Panc1 (cell line): ENCODE data around the gene GFRA1. TPM values are rescaled to one million over a fixed set of nuclear protein-coding genes. Genes with fewer than 3 reads are reported as not detected.

Experiments used
- ATAC-seq: fragments of 200-7000 bp; cut with Tn5 transposase; 2 replicates; pipeline ENCODE4 v1.9.1; 2020; ENCODE audit warnings: mild to moderate bottlenecking, moderate library complexity
- BruUV-seq: library from RNA; stranded (reverse); fragments of 400-500 nt; replicated peaks from 2 replicates; lab custom pipeline; 2021; lab: Mats Ljungman, UMichigan
- CTCF ChIA-PET: fragments of 300-600 bp; sonication (Branson Sonifier 250); formaldehyde crosslinking; loops from one replicate; lab custom pipeline; 2022; ENCODE audit warnings: antibody characterized with exemption; lab: Charles Lee
- POLR2A ChIA-PET: fragments of 300-600 bp; sonication (Branson Sonifier 250); formaldehyde crosslinking; loops from one replicate; lab custom pipeline; 2022; ENCODE audit warnings: antibody characterized with exemption; lab: Charles Lee
- DNase-seq: peaks from one replicate; pipeline ENCODE4 v3.0.0-alpha.2; 2010; ENCODE audit warnings: low read depth, low spot score
- H3K27ac ChIP-seq: 2 replicates; pipeline ENCODE4 v1.5.1; 2011; ENCODE audit warnings: mild to moderate bottlenecking, low read length, inconsistent platforms
- H3K27me3 ChIP-seq: fragments of 200-500 bp; sonication (Bioruptor generic); 2 replicates; pipeline ENCODE4 v1.6.0; 2014; ENCODE audit warnings: low read length, inconsistent platforms; ENCODE audit not compliant: control insufficient read depth, insufficient read depth
- H3K36me3 ChIP-seq: fragments of 200-500 bp; sonication (Bioruptor generic); 2 replicates; pipeline ENCODE4 v1.5.1; 2014; ENCODE audit warnings: inconsistent platforms, mild to moderate bottlenecking, low read length, moderate library complexity; ENCODE audit not compliant: control insufficient read depth, insufficient read depth
- H3K4me1 ChIP-seq: 2 replicates; pipeline ENCODE4 v1.5.1; 2011; ENCODE audit warnings: inconsistent platforms, mild to moderate bottlenecking, low read length, moderate library complexity; ENCODE audit not compliant: control insufficient read depth, insufficient read depth
- H3K4me3 ChIP-seq, 2 experiments: 2 replicates each; pipeline ENCODE4 v1.5.1; 2011 to 2012; ENCODE audit warnings: low read depth in 2 of 2, low read length in 2 of 2, mild to moderate bottlenecking in 2 of 2, inconsistent platforms in 1 of 2, moderate library complexity in 1 of 2
- H3K9me3 ChIP-seq: fragments of 200-500 bp; sonication (Bioruptor generic); 2 replicates; pipeline ENCODE4 v1.5.1; 2014; ENCODE audit warnings: low read depth, mild to moderate bottlenecking, inconsistent platforms, low read length, moderate library complexity; ENCODE audit not compliant: control insufficient read depth, insufficient read depth
- POLR2AphosphoS5 ChIP-seq: IDR thresholded peaks from 2 replicates; pipeline ENCODE4 v1.6.1; 2012; ENCODE audit warnings: mild to moderate bottlenecking, low read depth, low read length, moderate library complexity
- SIN3A ChIP-seq: IDR thresholded peaks from 2 replicates; pipeline ENCODE4 v1.6.1; 2012; ENCODE audit warnings: low read depth, mild to moderate bottlenecking, low read length, moderate library complexity, borderline replicate concordance; ENCODE audit not compliant: insufficient read depth
- TCF7L2 ChIP-seq: IDR thresholded peaks from 2 replicates; pipeline ENCODE4 v1.6.1; 2011; ENCODE audit warnings: mild to moderate bottlenecking, low read depth, low read length, inconsistent platforms
- in situ Hi-C: cut with HindIII; loops from 2 replicates; pipeline ENCODE4 v1.10.0; 2016; ENCODE audit warnings: low sequenced_read_pairs, low pct_unique_long_range_greater_than_20kb
- intact Hi-C: fragments of 100-400 bp; cut with micrococcal nuclease; formaldehyde crosslinking; loops from one replicate; pipeline ENCODE4 v1.10.0; 2022; ENCODE audit not compliant: unreplicated experiment
- total RNA-seq: library from RNA; stranded (reverse); gene quantifications from one replicate; pipeline ENCODE4 v1.2.1, GENCODE V29; 2021; ENCODE audit not compliant: unreplicated experiment
- TF ChIP-seq, protein P1 (sequence below): fragments of 450-650 bp; IDR thresholded peaks from 2 replicates; pipeline ENCODE4 v1.5.1; 2017; ENCODE audit warnings: mild to moderate bottlenecking
- TF ChIP-seq, protein P2 (sequence below), 2 experiments: IDR thresholded peaks; 2 replicates each; pipeline ENCODE4 v1.6.1; 2011 to 2012; ENCODE audit warnings: low read depth in 2 of 2, control low read depth in 1 of 2, low read length in 1 of 2, mild to moderate bottlenecking in 1 of 2, moderate library complexity in 1 of 2; ENCODE audit not compliant: insufficient read depth in 1 of 2

Gene GFRA1
- total RNA-seq, 1 experiment from 2014 or later: 0.10 TPM

DNA sequence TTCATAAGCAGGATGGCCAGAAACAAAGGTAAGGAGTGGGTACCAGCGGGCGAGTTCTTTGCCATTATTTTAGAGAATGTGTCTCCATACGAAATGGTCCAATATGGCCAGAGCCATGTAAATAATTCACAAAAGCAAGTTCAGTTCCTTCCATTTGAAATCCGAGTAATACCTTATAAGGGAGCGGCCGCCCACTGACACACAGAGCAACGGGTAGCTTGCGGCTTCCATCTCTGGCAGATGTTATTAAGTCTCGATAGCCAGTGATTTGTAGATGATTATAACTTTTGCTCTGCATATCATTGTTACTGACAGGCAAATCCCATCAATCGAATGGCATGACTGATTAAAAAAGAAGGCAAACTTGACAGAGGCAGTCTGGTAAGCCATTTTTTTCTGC is 63.2 kb downstream of the GFRA1 start:
- in situ Hi-C loops: no loop called here
- intact Hi-C loops: no loop called here
- H3K27me3 ChIP-seq: peaks cover 6% of the 10 kb centered on the region
- no peak overlapping the region for H3K4me3 ChIP-seq
- no peak for TF ChIP-seq SIN3A
- ATAC-seq (no peak), DNase-seq (no peak)
- ChIA-PET POLR2A (no interaction called here), CTCF (no interaction called here)
- BruUV-seq: no TSS peak
- no peaks in the 10 kb centered on the region for H3K36me3 ChIP-seq
- no peak overlapping the region for H3K27ac ChIP-seq
- no peaks in the 10 kb centered on the region for H3K9me3 ChIP-seq
- H3K4me1 ChIP-seq: no peaks in the 10 kb centered on the region

DNA sequence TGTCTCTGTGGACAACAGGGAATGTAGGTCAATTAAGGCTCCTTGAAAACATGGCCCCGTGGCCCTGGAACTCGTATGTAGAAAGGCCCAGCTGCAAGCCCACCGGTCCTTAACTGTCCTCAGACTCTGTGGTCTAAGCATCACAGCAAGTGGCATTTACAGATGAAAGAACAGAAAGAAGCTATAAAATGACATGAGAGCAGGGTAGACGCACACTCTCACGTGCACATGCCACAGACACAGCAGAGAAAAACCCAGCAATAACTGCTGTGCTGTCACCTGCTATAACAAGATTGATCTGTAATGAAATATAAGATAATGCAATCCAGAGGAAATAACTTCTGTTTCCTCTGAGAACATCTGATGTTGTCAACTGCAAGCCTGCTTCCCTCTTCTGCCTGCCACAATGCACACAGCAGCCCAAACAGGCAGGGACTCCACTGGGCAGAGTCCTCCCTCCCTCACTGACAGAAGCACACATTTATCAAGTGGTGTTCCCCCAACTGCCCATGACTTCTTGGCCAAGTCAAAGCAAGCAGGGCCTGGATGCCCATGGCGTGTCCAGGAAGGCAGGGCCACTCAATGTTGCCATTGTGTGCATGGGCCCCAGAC is 63.9 kb downstream of the GFRA1 start:
- Histone ChIP-seq H3K27me3 (peaks cover 9% of the 10 kb centered on the region), H3K4me3 (no peak overlapping the region), H3K9me3 (no peaks in the 10 kb centered on the region), H3K27ac (no peak overlapping the region), H3K4me1 (no peaks in the 10 kb centered on the region), H3K36me3 (no peaks in the 10 kb centered on the region)
- DNase-seq: no peak
- no peak for ATAC-seq
- TF ChIP-seq, protein P1, sequence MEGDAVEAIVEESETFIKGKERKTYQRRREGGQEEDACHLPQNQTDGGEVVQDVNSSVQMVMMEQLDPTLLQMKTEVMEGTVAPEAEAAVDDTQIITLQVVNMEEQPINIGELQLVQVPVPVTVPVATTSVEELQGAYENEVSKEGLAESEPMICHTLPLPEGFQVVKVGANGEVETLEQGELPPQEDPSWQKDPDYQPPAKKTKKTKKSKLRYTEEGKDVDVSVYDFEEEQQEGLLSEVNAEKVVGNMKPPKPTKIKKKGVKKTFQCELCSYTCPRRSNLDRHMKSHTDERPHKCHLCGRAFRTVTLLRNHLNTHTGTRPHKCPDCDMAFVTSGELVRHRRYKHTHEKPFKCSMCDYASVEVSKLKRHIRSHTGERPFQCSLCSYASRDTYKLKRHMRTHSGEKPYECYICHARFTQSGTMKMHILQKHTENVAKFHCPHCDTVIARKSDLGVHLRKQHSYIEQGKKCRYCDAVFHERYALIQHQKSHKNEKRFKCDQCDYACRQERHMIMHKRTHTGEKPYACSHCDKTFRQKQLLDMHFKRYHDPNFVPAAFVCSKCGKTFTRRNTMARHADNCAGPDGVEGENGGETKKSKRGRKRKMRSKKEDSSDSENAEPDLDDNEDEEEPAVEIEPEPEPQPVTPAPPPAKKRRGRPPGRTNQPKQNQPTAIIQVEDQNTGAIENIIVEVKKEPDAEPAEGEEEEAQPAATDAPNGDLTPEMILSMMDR: no peak
- no peak for TF ChIP-seq TCF7L2
- TF ChIP-seq POLR2AphosphoS5: no peak
- TF ChIP-seq SIN3A: no peak
- TF ChIP-seq, protein P2, sequence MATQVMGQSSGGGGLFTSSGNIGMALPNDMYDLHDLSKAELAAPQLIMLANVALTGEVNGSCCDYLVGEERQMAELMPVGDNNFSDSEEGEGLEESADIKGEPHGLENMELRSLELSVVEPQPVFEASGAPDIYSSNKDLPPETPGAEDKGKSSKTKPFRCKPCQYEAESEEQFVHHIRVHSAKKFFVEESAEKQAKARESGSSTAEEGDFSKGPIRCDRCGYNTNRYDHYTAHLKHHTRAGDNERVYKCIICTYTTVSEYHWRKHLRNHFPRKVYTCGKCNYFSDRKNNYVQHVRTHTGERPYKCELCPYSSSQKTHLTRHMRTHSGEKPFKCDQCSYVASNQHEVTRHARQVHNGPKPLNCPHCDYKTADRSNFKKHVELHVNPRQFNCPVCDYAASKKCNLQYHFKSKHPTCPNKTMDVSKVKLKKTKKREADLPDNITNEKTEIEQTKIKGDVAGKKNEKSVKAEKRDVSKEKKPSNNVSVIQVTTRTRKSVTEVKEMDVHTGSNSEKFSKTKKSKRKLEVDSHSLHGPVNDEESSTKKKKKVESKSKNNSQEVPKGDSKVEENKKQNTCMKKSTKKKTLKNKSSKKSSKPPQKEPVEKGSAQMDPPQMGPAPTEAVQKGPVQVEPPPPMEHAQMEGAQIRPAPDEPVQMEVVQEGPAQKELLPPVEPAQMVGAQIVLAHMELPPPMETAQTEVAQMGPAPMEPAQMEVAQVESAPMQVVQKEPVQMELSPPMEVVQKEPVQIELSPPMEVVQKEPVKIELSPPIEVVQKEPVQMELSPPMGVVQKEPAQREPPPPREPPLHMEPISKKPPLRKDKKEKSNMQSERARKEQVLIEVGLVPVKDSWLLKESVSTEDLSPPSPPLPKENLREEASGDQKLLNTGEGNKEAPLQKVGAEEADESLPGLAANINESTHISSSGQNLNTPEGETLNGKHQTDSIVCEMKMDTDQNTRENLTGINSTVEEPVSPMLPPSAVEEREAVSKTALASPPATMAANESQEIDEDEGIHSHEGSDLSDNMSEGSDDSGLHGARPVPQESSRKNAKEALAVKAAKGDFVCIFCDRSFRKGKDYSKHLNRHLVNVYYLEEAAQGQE (IDR thresholded peaks at IDR 0.05; ENCODE audit: insufficient read depth in 1 of 2, low read depth in 2 of 2, low read length in 1 of 2): no peak
- intact Hi-C loops (no loop called here), in situ Hi-C loops (no loop called here)
- no TSS peak for BruUV-seq
- CTCF ChIA-PET: no interaction called here
- POLR2A ChIA-PET: no interaction called here

DNA sequence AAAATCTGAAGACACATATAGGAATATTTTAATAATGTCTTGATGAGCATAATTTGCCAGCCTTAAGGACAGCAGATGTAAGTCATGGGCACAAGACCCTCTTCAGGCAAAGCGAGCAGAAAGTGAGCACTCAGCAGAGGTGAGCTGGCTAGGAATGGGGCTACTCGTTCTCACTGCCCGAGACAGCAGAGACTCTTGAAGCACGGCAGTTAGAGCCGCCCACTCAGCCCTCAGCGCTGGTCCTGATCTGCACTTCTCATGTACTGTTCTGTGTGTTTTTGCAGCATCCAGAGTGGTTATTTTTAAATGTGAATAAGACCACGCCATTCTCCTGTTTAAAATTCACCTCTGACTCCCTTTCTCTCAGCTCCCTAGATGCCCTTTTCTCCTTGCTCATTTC is 65.3 kb downstream of the GFRA1 start:
- Histone ChIP-seq H3K27me3 (peaks cover 6% of the 10 kb centered on the region), H3K4me1 (no peaks in the 10 kb centered on the region), H3K4me3 (no peak overlapping the region), H3K9me3 (no peaks in the 10 kb centered on the region), H3K36me3 (no peaks in the 10 kb centered on the region), H3K27ac (no peak overlapping the region)
- in situ Hi-C loops: no loop called here
- no peak for DNase-seq
- no peak for ATAC-seq
- ChIA-PET CTCF (no interaction called here), POLR2A (no interaction called here)
- no TSS peak for BruUV-seq
- intact Hi-C loops: no loop called here
- no peak for TF ChIP-seq POLR2AphosphoS5
- TF ChIP-seq, protein P2 (IDR thresholded peaks at IDR 0.05; ENCODE audit: insufficient read depth in 1 of 2, low read depth in 2 of 2, low read length in 1 of 2): no peak
- TF ChIP-seq SIN3A: no peak
- TF ChIP-seq, protein P1: no peak
- no peak for TF ChIP-seq TCF7L2
